ENCODE results near the gene XKRX.

DNA sequence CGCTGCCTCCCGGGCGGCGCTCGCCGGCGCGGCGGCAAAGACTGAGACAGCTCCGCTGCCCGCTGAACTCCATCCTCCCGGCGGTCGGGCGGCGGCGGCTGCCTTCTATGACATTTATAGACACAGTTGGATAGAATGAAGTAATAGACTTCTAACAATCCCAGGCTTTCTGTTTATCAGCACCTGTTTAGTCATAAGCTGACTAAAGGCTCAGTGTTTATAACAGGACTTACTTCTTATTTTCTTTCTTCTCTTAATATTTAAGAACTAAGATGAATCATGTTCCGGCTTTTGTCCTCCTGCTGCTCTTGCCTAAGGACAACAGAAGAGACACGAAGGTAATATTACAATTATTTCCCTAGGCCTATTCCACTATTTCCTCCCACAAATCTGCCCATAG, 44.7 kb upstream of the XKRX start:
- TF ChIP-seq CTCF (IDR thresholded peaks at IDR 0.05) (no peak), POLR2A (IDR thresholded peaks at IDR 0.05) (no peak)
